Loucy (cell line): ENCODE measurements around the gene ABCB9.

Experiments used
- CTCF ChIP-seq: fragments of 200-600 bp; sonication (generic); conservative IDR thresholded peaks from 2 replicates; pipeline ENCODE4 v1.5.1; 2014; ENCODE audit warnings: mild to moderate bottlenecking, antibody characterized with exemption, low read length
- EZH2phosphoT487 ChIP-seq: fragments of 200-600 bp; IDR thresholded peaks from 2 replicates; pipeline ENCODE4 v1.6.1; 2018; ENCODE audit warnings: antibody characterized with exemption, mild to moderate bottlenecking, moderate library complexity, borderline replicate concordance

GRCh38 chr12:122961531-122962329, 4.5 kb downstream of the ABCB9 start:
- TF ChIP-seq CTCF = no peak
- TF ChIP-seq EZH2phosphoT487 = no peak
